SU-DHL-6 (cell line): ENCODE data around the gene MED12L.

Experiments
- H2AFZ ChIP-seq: fragments of 200-600 bp; sonication (generic); 2 replicates; pipeline ENCODE4 v1.6.1; 2014; ENCODE audit warnings: low read depth, mild to moderate bottlenecking, moderate library complexity, mixed read lengths, antibody characterized with exemption, low read length; ENCODE audit not compliant: severe bottlenecking
- H3F3A ChIP-seq: fragments of 200-600 bp; shearing (Covaris generic); 2 replicates; pipeline ENCODE4 v1.6.0; 2016; ENCODE audit warnings: antibody characterized with exemption, mild to moderate bottlenecking; ENCODE audit not compliant: insufficient read depth
- H3K27ac ChIP-seq: fragments of 200-600 bp; sonication (generic); 2 replicates; pipeline ENCODE4 v1.5.1; 2016; ENCODE audit warnings: low read depth, mild to moderate bottlenecking, low read length, moderate library complexity, mixed read lengths
- H3K27me3 ChIP-seq: fragments of 200-600 bp; sonication (generic), shearing (Covaris generic); 2 replicates; pipeline ENCODE4 v1.6.0; 2014; ENCODE audit warnings: mild to moderate bottlenecking, low read length
- H3K36me3 ChIP-seq: fragments of 200-600 bp; sonication (generic); 2 replicates; pipeline ENCODE4 v1.6.1; 2014; ENCODE audit warnings: mild to moderate bottlenecking, low read length, mixed read lengths
- H3K4me2 ChIP-seq: fragments of 300-600, 200-600 bp; shearing (Covaris generic), sonication (generic); 2 replicates; pipeline ENCODE4 v1.6.0; 2014; ENCODE audit warnings: low read length, low read depth, mild to moderate bottlenecking; ENCODE audit not compliant: poor library complexity, severe bottlenecking
- H3K4me3 ChIP-seq: fragments of 200-600 bp; sonication (generic); 2 replicates; pipeline ENCODE4 v1.5.1; 2014; ENCODE audit warnings: antibody characterized with exemption, low read length, mild to moderate bottlenecking, mixed read lengths; ENCODE audit not compliant: insufficient read depth, poor library complexity, severe bottlenecking
- H3K79me2 ChIP-seq: fragments of 200-600 bp; sonication (generic); 2 replicates; pipeline ENCODE4 v1.6.1; 2014; ENCODE audit warnings: mild to moderate bottlenecking, low read length, moderate library complexity; ENCODE audit not compliant: insufficient read depth
- H3K9ac ChIP-seq: fragments of 200-600 bp; sonication (generic); 2 replicates; pipeline ENCODE4 v1.7.0; 2014; ENCODE audit warnings: mild to moderate bottlenecking, low read length
- H3K9me2 ChIP-seq: fragments of 200-600 bp; sonication (generic); replicated peaks from 2 replicates; pipeline ENCODE4 v1.6.1; 2014; ENCODE audit warnings: low read length; ENCODE audit not compliant: insufficient read depth
- H3K9me3 ChIP-seq: fragments of 200-600 bp; sonication (generic); 2 replicates; pipeline ENCODE4 v1.6.1; 2014; ENCODE audit warnings: low read length, mixed read lengths; ENCODE audit not compliant: insufficient read depth
- H4K20me1 ChIP-seq: fragments of 200-600 bp; sonication (generic); 2 replicates; pipeline ENCODE4 v1.6.1; 2014; ENCODE audit warnings: low read depth, mild to moderate bottlenecking, antibody characterized with exemption, low read length, moderate library complexity, mixed read lengths
- EZH2phosphoT487 ChIP-seq: fragments of 200-600 bp; sonication (generic), shearing (Covaris generic); conservative IDR thresholded peaks from 2 replicates; pipeline ENCODE4 v1.6.1; 2018; ENCODE audit warnings: mild to moderate bottlenecking, antibody characterized with exemption, low read length, moderate library complexity, mixed read lengths
- TF ChIP-seq, protein P1 (sequence below): fragments of 200-600 bp; sonication (generic); IDR thresholded peaks from one replicate; pipeline ENCODE4 v1.5.1; 2017; ENCODE audit warnings: antibody characterized with exemption, mild to moderate bottlenecking, low read length, moderate library complexity; ENCODE audit not compliant: insufficient read depth, poor library complexity, severe bottlenecking

MED12L gene

DNA sequence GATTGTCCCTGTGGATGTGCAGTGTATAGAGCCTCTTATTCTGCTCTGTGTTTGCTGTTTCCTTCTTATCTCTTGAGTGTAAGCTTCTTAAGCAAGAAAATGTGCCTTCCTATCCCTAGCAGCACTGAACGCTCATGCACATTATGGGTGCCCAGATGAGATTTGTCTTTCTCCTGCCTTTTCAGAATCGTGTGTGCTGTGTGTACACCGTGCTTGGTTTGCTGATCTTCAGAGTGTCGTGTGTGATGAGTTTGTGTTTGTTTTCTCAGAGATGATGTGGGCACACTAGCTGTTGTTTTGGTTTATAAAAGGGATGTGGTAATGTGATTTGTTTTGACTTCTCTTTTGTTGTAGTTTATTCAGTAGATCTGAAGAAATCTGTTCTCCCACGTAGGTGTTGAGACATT lies 97.8 kb downstream of the MED12L start:
- H3K4me2 ChIP-seq: no peak overlapping the region
- no peak overlapping the region for H3K4me3 ChIP-seq
- H3K27ac ChIP-seq: no peak overlapping the region
- no peaks in the 10 kb centered on the region for H3F3A ChIP-seq
- peaks cover 2% of the 10 kb centered on the region; the same call in 1 of the 2 replicates for H3K36me3 ChIP-seq
- TF ChIP-seq, protein P1, sequence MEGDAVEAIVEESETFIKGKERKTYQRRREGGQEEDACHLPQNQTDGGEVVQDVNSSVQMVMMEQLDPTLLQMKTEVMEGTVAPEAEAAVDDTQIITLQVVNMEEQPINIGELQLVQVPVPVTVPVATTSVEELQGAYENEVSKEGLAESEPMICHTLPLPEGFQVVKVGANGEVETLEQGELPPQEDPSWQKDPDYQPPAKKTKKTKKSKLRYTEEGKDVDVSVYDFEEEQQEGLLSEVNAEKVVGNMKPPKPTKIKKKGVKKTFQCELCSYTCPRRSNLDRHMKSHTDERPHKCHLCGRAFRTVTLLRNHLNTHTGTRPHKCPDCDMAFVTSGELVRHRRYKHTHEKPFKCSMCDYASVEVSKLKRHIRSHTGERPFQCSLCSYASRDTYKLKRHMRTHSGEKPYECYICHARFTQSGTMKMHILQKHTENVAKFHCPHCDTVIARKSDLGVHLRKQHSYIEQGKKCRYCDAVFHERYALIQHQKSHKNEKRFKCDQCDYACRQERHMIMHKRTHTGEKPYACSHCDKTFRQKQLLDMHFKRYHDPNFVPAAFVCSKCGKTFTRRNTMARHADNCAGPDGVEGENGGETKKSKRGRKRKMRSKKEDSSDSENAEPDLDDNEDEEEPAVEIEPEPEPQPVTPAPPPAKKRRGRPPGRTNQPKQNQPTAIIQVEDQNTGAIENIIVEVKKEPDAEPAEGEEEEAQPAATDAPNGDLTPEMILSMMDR: no peak
- TF ChIP-seq EZH2phosphoT487: no peak
- no peaks in the 10 kb centered on the region for H3K79me2 ChIP-seq
- H3K9me3 ChIP-seq: no peaks in the 10 kb centered on the region
- no peak overlapping the region for H3K9ac ChIP-seq
- H3K27me3 ChIP-seq: no peaks in the 10 kb centered on the region
- no peak overlapping the region for H2AFZ ChIP-seq
- H4K20me1 ChIP-seq: no peaks in the 10 kb centered on the region
- no peaks in the 10 kb centered on the region for H3K9me2 ChIP-seq

DNA sequence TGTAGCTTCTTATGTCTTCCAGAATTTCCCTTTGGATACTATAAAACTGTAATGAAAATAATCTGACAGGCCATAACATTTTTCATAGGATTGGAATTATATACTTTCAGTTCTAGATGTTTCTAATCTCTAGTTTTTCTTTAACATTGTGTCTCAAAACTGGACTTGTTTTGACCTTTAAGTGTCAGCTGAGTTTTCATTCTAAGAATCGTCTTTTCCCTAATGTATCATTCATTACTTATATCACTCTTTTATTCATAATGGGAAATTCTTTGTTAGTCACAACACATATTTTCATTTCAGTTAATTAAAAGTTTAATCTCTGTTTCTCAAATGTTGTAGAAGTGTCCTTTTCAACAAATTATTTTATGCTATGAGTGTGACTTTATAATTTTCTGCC lies 105.6 kb downstream of the MED12L start:
- Histone ChIP-seq H3F3A (no peaks in the 10 kb centered on the region), H3K36me3 (peaks cover 13% of the 10 kb centered on the region; the same call in 1 of the 2 replicates), H3K27ac (no peak overlapping the region), H2AFZ (no peak overlapping the region), H3K4me3 (no peak overlapping the region), H3K9me2 (no peaks in the 10 kb centered on the region), H3K9me3 (no peaks in the 10 kb centered on the region), H3K4me2 (no peak overlapping the region), H3K27me3 (no peaks in the 10 kb centered on the region), H4K20me1 (no peaks in the 10 kb centered on the region), H3K9ac (no peak overlapping the region), H3K79me2 (no peaks in the 10 kb centered on the region)
- TF ChIP-seq, protein P1: no peak
- TF ChIP-seq EZH2phosphoT487: no peak

DNA sequence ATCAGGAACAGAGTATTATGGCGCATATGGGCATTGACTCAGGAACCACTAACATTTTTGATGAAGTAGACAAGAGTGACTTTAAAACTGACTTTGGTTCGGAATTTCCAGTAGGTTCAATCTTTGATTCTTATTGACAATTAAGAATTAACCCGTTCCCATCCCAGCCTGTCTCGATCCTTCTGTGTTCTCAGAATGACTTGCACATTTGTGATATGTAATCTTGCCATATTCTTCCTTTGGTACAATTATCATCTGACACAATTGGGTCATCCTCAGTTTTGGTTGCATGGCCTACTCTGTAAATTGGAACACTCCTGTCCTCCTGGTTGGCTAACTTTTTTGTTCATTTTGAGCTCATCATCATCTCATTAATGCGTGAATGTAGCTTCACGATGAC lies 107.1 kb downstream of the MED12L start:
- no peaks in the 10 kb centered on the region for H3K9me3 ChIP-seq

More for the DNA sequence above, 107.1 kb downstream of the MED12L start:
- Histone ChIP-seq H3K36me3 (peaks cover 17% of the 10 kb centered on the region; the same call in 1 of the 2 replicates), H3F3A (no peaks in the 10 kb centered on the region), H3K27me3 (no peaks in the 10 kb centered on the region), H3K9me2 (no peaks in the 10 kb centered on the region), H3K27ac (no peak overlapping the region), H3K4me2 (no peak overlapping the region), H3K79me2 (no peaks in the 10 kb centered on the region), H3K9ac (no peak overlapping the region), H4K20me1 (no peaks in the 10 kb centered on the region), H3K4me3 (no peak overlapping the region), H2AFZ (no peak overlapping the region)
- TF ChIP-seq, protein P1: no peak
- TF ChIP-seq EZH2phosphoT487: no peak
